ENCODE measurements around the gene PUS3.
"Not testable (repeated sequence)": the region's sequence is repeated elsewhere in the genome, so short reads cannot be mapped to it uniquely, and the experiment has no call there.

The PUS3 gene

DNA sequence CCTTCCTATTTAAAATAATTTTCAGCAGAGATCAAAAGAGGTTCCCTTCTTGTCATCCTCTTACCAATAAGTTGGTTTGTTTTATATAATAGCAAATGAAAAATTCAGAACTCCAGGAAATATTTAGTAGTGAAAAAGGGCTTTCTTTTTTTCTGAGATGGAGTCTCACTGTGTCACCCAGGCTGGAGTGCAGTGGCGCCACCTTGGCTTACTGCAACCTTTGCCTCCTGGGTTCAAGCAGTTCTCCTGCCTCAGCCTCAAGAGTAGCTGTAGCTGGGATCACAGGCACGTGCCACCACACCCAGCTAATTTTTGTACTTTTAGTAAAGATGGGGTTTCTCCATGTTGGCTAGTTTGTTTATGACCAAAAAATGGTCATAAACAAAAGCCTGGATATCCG, 11.6 kb upstream of the PUS3 start:
- DNase-seq, result not testable (repeated sequence)

- DNase-seq, result no peak
Measured at GRCh38 chr11:125910226-125910849, 7.3 kb upstream of the PUS3 start.

DNA sequence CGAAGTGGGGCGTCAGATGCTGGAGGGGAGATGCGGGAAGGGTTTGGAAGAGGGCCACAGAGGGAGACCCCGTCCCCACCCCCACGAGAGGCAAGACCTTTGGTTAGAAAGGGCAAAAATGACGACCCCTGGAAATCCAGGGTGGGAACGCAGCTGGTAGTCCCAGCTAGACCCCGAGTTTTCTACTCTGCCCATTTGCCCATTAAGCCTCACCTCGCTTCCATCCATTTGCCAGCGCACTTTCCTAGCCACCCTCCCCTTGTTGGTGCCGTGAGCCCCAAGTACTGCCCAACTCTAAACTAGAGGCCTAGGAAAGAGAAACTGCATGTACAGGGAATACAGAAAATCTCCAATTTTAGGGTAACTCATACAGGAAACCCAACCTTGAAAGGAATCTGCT, 1.7 kb upstream of the PUS3 start:
- no peak for DNase-seq

DNA sequence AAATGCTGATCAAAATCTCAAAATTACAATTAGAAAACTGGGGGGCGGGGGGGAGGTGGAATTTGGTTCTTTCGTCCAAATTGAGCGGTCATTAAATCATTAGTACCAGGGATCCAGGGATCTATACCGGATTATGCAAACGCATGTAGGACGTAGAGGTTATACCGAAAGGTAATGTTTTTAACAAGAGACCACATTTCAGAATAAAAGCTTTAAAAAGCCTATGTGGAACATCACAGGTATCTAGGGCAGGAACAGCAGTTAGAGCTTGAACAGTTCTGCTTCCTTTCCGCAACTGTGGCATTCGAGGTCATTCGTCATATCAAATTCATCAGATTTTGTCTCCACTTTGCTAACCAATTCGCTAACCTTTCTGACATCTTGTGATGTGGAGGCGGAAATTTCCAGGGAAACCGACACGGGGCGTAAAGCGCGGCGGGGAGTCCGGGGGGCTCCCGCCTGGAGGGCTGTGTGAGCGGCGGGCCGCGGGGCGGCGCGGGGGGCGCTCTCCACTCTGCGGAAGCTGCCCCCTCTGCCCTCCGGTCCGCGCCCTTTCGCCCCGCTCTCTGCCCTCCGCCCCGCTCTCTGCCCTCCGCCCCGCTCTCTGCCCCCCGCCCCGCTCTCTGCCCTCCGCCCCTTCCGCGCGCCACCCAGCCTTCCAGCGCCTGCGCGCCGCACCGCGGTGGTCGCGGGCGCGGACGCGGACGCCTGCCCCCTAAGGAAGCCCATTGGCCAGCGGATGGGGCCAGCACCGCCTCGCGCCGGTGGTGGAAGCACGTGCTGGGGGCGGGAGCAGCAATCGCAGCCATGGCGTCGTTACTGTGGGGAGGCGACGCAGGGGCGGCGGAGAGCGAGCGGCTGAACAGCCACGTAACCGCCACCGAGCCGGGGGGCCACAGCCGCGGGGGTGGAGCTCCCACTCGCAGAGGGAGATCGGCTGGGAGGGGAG, 979 bp upstream of the PUS3 start, which contains the start of gene DDX25:
DDX25 (plus strand) TSS at position 798 of the 949 bp plus-strand sequence; CDS start at position 808, 10 bp downstream.
- peak; percentile 16 for DNase-seq

DNA sequence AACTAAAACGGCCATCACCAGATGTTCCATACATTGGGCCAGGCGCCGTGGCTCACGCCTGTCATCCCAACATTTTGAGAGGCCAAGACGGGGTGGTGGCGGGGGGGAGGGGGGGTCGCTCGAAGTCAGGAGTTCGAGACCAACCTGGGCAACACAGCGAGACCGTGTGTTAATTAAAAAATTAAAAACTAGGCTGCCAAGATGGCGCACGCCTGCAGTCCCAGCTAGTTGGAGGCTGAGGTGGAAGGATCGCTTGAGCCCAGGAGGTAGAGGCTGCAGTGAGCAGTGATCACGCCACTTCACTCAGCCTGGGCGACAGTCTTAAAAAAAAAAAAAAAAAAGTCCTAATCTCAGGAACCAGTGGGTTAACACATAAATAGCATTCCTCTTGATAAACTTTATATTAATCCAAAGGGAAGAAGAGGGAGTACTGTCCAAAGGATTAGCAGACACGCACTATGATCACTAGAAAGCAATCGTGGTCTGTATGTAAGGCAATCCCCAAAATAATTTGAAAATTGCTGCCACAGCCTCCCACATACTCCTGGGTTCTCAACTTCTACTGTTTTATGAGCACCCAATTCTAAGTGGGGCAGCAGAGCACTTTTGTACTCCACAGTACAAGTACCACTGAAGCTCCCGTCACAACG, 604 bp downstream of the PUS3 start:
- no peak for DNase-seq

GRCh38 chr11:125901872-125902271, 1.1 kb downstream of the PUS3 start:
- DNase-seq, result no peak

DNA sequence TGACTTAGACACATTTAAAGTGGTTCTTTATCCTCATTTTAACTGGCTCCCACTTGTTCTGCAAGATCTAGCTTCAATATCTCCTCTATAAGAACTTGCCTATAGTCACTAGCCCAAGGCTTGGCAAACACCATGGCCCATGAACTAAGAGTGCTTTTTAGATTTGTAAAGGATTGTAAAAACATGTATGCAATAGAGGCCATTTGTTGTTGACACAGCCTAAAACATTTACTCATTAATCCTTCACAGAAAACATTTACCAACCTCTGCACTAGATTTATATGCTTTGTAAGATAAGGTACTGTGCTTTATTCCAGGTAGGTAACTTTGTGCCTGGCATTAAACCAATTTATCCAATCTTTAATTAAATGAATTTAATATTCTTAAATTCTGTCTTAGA, 10.0 kb downstream of the PUS3 start:
- DNase-seq, result no peak

DNA sequence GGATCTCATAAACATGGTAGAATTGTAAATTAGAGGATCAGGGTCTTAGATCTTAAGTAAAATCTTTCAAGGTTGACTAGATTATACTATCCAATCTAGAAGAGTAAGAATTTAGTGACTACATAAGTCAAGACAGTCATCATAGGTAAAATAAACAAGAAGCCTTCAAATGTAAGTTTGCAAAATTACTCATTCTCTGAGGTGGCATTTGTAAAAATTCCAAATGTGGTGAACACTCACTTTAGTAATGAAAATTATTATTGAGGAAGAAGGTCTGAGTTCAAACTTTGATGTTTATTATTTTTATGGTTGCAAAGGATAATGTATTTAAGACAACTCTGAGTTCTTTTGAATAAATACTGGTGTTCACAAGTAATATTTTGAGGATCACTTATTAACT, 10.9 kb downstream of the PUS3 start:
- DNase-seq, result no peak

DNA sequence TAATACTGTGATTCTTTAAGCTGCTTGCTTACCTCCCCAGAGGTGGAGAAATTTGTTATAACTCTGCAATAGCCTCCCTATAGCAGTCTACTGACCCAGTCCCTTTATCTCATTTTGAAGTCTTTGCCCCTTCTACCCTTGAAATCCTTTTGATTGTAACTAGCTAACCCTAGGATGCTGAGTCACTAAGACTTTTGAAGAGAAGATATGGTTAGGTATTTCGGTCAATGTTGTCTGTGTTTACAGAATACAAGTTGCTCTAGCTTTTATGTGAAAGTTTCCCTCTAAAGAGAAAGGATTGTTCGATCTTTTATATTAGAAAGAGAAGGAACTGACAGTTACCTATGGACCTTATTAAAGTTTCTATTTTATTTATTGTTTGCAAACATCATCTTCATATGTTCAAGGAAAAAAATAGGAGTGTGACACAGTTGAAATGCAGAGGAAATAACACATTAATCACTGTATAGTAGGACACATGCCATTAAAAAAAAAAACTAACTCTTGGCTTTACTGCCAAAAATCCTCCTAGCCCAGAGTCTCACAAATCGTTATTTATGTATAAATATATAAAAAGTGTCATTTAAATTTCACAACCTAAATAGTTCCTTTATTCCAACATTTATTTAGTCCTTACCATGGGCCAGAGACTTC, 12.4 kb downstream of the PUS3 start:
- no peak for DNase-seq

DNA sequence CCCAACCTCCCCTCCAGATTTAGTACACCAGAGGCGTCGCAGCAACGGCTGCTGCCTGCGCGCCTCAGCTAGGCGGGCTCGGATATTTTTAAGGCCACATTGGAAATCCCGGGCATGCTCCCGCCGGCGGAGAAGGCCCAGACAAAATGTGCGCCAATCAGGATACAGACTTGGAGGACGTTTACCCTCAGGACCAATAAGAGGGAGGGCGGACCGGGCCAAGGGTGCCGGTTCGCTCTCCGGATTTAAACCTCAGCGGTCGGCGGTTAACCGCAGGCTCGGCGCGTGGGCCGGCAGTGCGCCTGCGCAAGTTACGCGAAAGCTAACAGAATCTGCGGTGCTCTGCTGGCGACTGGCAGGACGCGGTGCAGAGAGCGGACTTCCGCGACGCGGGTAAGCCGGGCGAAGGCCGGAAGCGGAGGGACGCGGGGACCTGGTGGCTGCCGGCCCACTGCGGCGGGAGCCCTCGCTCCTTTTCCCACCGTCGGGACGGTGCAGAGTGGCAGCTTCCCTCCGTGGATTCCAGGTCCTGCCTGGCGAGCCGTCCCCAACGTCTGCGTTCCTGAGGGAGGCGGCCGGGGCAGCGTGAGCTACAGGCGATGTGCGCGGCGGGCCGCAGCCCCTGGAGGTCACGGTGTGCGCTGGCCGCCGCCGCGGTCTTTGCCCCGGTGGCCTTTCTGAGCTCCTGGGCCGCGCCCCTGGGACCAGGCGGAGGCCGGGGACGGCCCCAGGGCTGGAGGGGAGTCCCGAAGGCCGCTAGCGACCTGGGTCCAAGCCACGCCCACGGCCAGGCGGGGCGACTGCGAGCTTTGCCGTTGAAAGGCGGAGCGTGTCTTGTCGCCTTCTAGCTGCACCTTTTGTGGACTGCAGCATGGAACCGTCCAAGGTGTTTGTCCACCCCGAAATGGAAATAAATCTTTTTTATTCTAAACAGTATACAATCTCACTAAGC, 15.4 kb downstream of the PUS3 start, which contains the start of gene HYLS1:
HYLS1 (plus strand) TSS at position 296 of the 952 bp plus-strand sequence. CDS start 11,701 bp downstream, outside the sequence.
- DNase-seq, result peak; percentile 89

GRCh38 chr11:125886997-125887372, 16.0 kb downstream of the PUS3 start:
- peak; percentile 45 for DNase-seq

DNA sequence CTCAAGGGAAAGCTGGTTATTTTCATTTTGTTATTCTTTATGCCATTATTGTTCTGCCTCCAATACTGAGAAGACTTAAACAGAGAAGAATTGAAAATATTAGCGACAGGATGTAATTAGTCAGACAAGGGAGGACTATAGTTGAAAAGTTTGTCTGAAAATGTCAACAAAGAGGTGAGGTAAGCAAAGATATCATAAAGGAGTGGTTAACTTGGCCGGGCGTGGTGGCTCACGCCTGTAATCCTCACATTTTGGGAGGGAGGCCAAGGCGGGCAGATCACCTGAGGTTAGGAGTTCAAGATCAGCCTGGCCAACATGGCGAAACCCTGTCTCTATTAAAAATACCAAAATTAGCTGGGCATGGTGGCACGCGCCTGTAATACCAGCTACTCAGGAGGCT, 19.6 kb downstream of the PUS3 start:
- DNase-seq, result no peak

- no peak for DNase-seq
Measured at GRCh38 chr11:125881291-125881690, 21.7 kb downstream of the PUS3 start.

DNA sequence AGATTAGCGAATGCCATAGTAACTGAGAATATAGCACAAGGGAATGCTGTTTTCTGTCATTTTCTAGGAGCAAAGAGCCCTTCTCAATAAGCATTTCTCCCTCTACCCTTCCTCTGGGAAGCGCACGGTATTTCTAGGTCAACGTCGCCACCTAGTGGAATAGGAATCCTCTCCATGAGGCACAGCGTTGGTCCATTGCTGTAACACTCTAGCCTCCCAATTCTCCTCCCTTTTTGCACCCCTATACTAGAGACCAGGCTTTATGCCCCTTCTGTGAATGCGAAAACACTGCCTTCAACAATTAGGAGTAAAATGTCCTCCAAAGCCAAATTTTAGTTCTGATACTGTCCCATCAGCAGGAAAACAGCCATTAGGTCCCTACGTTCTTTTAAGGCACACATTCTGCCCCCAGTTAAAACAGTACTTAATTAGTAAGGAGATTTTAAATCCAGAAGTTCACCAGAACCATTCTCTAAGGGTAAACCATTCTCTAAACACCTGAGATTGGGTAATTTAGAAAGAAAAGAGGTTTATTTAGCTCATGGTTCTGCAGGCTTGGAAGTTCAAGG, 28.4 kb downstream of the PUS3 start:
- DNase-seq, result no peak

- DNase-seq, result no peak
Measured at GRCh38 chr11:125873881-125874555, 29.0 kb downstream of the PUS3 start.

DNA sequence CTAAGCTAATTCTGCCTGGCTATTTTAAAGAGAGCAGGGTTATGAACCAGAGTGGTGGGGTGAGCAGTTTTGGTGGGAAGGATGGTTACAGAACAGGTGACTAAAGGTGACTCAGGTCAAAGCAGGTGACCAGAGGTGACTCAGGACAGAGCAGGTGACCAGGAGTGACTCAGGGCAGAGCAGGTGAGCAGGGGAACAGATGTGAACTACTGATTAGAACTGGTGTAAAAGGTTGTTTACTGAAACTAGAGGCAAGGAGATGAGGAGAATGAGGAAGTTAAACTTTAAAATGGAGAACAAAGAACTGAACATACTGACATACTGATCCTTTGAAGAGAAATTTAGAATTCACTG, 30.9 kb downstream of the PUS3 start:
- DNase-seq, result no peak

- DNase-seq, result no peak
Measured at GRCh38 chr11:125871391-125872137, 31.4 kb downstream of the PUS3 start.

DNA sequence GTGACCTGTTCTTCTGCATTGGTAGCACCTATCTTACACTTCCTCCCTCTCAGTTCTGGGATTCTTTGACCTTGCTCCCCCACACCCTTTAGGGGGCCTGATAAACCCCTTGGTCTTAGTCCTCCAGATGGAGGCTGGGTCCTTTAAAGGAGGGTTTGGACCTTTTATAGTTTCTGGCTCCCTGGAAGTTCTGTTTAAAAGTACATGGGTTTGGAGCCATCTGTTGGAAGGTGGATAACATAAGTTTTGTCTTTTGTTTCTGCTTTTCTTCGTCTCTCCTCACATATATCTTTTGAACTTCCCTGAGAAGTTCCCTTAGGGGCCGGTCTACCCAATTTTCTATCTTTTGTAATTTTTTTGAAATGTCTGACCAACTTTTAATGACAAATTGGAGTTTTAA, 33.5 kb downstream of the PUS3 start:
- no peak for DNase-seq

DNA sequence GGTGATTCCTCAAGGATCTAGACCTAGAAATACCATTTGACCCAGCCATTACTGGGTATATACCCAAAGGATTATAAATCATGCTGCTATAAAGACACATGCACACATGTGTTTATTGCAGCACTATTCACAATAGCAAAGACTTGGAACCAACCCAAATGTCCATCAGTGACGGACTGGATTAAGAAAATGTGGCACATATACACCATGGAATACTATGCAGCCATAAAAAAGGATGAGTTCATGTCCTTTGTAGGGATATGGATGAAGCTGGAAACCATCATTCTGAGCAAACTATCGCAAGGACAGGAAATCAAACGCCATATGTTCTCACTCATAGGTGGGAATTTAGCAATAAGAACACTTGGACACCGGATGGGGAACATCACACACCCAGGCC, 37.7 kb downstream of the PUS3 start:
- DNase-seq, result not testable (repeated sequence)

DNA sequence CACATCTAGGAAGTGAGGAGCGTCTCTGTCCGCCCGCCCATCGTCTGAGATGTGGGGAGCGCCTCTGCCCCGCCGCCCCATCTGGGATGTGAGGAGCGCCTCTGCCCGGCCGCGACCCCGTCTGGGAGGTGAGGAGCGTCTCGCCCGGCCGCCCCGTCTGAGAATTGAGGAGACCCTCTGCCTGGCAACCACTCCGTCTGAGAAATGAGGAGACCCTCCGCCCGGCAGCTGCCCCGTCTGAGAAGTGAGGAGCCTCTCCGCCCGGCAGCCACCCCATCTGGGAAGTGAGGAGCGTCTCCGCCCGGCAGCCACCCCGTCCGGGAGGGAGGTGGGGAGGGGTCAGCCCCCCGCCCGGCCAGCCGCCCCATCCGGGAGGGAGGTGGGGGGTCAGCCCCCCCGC, 40.2 kb downstream of the PUS3 start:
- DNase-seq, result not testable (repeated sequence)
